GF-D8 (cell line): ENCODE results near the gene XRCC3.
"Not testable (repeated sequence)": the region's sequence is repeated elsewhere in the genome, so short reads cannot be mapped to it uniquely, and the experiment has no call there.

Experiments
- DNase-seq: peaks from one replicate; lab custom pipeline; 2025; lab: John Stamatoyannopoulos, UW

Gene XRCC3

GRCh38 chr14:103667671-103668070 lies 47.6 kb downstream of the XRCC3 start:
- DNase-seq: no peak

GRCh38 chr14:103663506-103663905 lies 51.7 kb downstream of the XRCC3 start:
- DNase-seq: no peak

DNA sequence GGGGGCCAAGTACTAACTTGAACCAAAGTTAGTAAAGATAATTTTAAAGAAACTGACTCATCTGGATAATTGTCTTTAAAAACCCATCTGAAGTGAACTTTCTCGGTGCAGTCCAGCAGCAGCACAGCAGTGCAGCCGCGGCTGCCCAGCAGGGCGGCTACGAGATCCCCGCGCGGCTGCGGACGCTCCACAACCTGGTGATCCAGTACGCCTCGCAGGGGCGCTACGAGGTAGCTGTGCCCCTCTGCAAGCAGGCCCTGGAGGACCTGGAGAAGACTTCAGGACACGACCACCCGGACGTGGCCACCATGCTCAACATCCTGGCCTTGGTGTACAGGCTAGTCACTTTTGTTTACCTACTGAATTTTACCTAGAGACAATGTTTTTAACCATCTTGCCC lies 52.7 kb downstream of the XRCC3 start:
- DNase-seq: no peak

DNA sequence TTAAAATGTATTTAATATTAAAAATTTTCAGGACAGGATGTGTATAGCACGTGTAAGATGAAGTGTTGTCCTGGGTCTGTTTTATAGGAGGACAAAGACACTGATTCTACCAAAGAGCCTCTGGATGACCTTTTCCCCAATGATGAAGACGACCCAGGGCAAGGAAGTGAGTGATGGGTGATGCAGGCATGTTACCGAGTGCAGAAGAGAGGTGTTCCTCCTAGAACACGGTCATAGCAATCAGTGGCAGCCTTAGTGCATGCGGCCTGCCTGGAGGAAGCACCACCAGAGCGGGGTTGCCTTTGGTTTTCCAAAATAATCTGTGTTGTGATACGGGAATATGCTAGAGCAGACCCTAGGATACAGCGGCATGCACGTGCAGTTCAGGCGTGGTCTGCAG lies 53.2 kb downstream of the XRCC3 start:
- DNase-seq: no peak

GRCh38 chr14:103659631-103660030 lies 55.6 kb downstream of the XRCC3 start:
- DNase-seq: no peak

- no peak for DNase-seq
Observed at GRCh38 chr14:103657471-103657870, 57.8 kb downstream of the XRCC3 start.

DNA sequence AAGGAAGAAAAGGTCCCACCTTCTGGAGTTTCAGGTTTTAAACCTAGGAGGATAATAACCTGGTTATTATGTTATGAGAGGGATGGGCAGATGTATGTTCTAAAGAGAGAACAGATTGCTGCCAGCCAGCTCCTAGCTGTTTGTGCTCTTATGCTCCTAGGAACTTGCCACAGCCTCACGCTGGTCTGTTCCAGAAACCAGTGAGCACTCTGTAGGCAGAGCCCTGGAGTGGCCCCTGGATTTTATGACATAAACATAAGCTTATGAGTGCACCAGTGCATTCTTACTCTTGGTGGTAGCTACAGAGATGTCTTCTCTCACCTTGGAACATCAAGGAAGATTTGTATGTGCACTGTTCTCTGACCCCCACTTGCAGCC lies 58.5 kb downstream of the XRCC3 start:
- no peak for DNase-seq

GRCh38 chr14:103656031-103656755 lies 59.1 kb downstream of the XRCC3 start:
- no peak for DNase-seq

GRCh38 chr14:103654619-103655018 lies 60.6 kb downstream of the XRCC3 start:
- no peak for DNase-seq

DNA sequence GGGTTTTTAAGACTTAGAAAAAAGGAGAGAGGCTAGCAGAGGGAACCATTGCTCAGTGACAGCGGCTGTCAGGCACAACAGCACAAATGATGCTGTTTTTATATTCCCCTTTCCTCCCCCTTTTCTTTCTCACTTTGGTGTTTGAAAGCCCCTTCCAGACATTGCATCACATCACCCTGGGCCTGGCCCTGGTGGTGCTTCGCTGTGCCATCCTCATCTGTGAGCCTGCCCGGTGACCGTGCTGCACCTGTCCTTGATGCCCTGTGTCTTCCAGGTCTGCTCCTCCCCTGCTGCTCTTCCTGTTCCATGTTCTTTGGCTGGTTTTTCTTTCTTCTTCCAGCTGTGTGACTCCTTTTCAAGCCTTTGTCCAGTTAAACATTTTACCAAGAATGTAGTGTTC lies 61.4 kb downstream of the XRCC3 start:
- no peak for DNase-seq

DNA sequence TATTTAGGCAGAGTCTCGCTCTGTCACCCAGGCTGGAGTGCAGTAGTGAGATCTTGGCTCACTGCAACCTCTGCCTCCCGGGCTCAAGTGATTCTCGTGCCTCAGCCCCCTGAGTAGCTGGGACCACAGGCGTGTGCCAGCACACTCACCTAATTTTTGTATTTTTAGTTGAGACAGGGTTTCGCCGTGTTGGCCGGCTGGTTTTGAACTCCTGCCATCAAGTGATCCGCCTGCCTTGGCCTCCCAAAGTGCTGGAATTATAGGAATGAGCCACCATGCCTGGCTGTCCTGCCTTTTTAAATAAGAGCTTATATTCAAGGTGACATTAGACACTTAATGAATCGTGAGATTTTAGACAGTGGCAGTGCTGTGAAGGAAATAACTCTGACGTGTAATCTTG lies 61.9 kb downstream of the XRCC3 start:
- not testable (repeated sequence) for DNase-seq

GRCh38 chr14:103652806-103653205 lies 62.4 kb downstream of the XRCC3 start:
- DNase-seq: no peak

- no peak for DNase-seq
Observed at GRCh38 chr14:103651585-103651984, 63.7 kb downstream of the XRCC3 start.

- DNase-seq: no peak
Observed at GRCh38 chr14:103650213-103650612, 65.0 kb downstream of the XRCC3 start.

GRCh38 chr14:103649001-103649400 lies 66.2 kb downstream of the XRCC3 start:
- DNase-seq: no peak
